NCI-H2029 (cell line): Measurements from ENCODE around the gene PMS1.
"Not testable (repeated sequence)": the region's sequence is repeated elsewhere in the genome, so short reads cannot be mapped to it uniquely, and the experiment has no call there.

Experiments used
- DNase-seq: peaks from one replicate; lab custom pipeline; 2025; lab: John Stamatoyannopoulos, UW

The PMS1 gene

GRCh38 chr2:189783927-189784867, at the start of gene PMS1, which contains the start of gene ORMDL1:
TSS of gene PMS1 (plus strand) at chr2:189784450. CDS start at chr2:189791810, 7,360 bp downstream.
TSS of gene ORMDL1 (minus strand) at chr2:189784339. CDS start at chr2:189782595, 1,744 bp downstream.
- peak; percentile 92 for DNase-seq

- DNase-seq, result peak; percentile 23
Observed at GRCh38 chr2:189751080-189751658, 33.1 kb upstream of the PMS1 start.

GRCh38 chr2:189756311-189756952, 27.8 kb upstream of the PMS1 start:
- no peak for DNase-seq

- DNase-seq, result not testable (repeated sequence)
Observed at GRCh38 chr2:189760154-189760553, 24.1 kb upstream of the PMS1 start.

GRCh38 chr2:189762229-189762550, 22.1 kb upstream of the PMS1 start:
- DNase-seq, result no peak

GRCh38 chr2:189762551-189763298, 21.5 kb upstream of the PMS1 start, which contains the start of gene OSGEPL1:
TSS of gene OSGEPL1 (minus strand) at chr2:189762792. CDS start at chr2:189761640, 1,152 bp downstream.
- peak; percentile 91 for DNase-seq

- DNase-seq, result no peak
Observed at GRCh38 chr2:189763908-189764661, 20.2 kb upstream of the PMS1 start.

GRCh38 chr2:189770590-189771322, 13.5 kb upstream of the PMS1 start:
- no peak for DNase-seq

- DNase-seq, result no peak
Observed at GRCh38 chr2:189772212-189772611, 12.0 kb upstream of the PMS1 start.

- DNase-seq, result no peak
Observed at GRCh38 chr2:189782221-189782671, 2.0 kb upstream of the PMS1 start.

GRCh38 chr2:189783451-189783926, 761 bp upstream of the PMS1 start:
- DNase-seq, result peak; percentile 31

- DNase-seq, result no peak
Observed at GRCh38 chr2:189791338-189792042, 7.2 kb downstream of the PMS1 start.

- DNase-seq, result no peak
Observed at GRCh38 chr2:189794310-189794709, 10.1 kb downstream of the PMS1 start.

GRCh38 chr2:189797902-189798301, 13.7 kb downstream of the PMS1 start:
- DNase-seq, result no peak

- no peak for DNase-seq
Observed at GRCh38 chr2:189798312-189799029, 14.2 kb downstream of the PMS1 start.

GRCh38 chr2:189799030-189799331, 14.7 kb downstream of the PMS1 start:
- DNase-seq, result no peak

- DNase-seq, result no peak
Observed at GRCh38 chr2:189799531-189799930, 15.3 kb downstream of the PMS1 start.

- no peak for DNase-seq
Observed at GRCh38 chr2:189802396-189802912, 18.2 kb downstream of the PMS1 start.

GRCh38 chr2:189803431-189803830, 19.2 kb downstream of the PMS1 start:
- no peak for DNase-seq
